ENCODE measurements around the gene LNPEP. TPM values are rescaled to one million over a fixed set of nuclear protein-coding genes. Genes with fewer than 3 reads are reported as not detected.

Gene LNPEP
- total RNA-seq, 1 experiment from 2014 or later = 6.4 TPM

GRCh38 chr5:97006454-97007060, 70.7 kb downstream of the LNPEP start:
- Mint-ChIP-seq H3K36me3 (no peaks in the 10 kb centered on the region), H3K27me3 (ENCODE audit: low read depth) (no peaks in the 10 kb centered on the region), H3K27ac (no peak overlapping the region), H3K4me1 (peaks cover 5% of the 10 kb centered on the region), H3K9me3 (no peaks in the 10 kb centered on the region), H3K4me3 (no peak overlapping the region)
- no peak for DNase-seq (ENCODE audit: low spot score)
- ATAC-seq = no peak
- ChIA-PET CTCF (interaction anchor here (2.1 kb wide), 1 partner anchor 9 kb away, joined by 7 read pairs; no protein-coding TSS in a partner anchor), POLR2A (no interaction called here)
- TF ChIP-seq USF1 (CRISPR knock-in tag; IDR thresholded peaks at IDR 0.05) (no peak), IRF2 (CRISPR knock-in tag; IDR thresholded peaks at IDR 0.05; ENCODE audit: borderline replicate concordance, low read depth) (no peak), ZNF416 (CRISPR knock-in tag; IDR thresholded peaks at IDR 0.05) (no peak), KAT7 (CRISPR knock-in tag; IDR thresholded peaks at IDR 0.05; ENCODE audit: borderline replicate concordance) (no peak), NR1H2 (CRISPR knock-in tag; IDR thresholded peaks at IDR 0.05) (no peak), NFYB (CRISPR knock-in tag; conservative IDR thresholded peaks at IDR 0.05; ENCODE audit: low read depth) (no peak)

DNA sequence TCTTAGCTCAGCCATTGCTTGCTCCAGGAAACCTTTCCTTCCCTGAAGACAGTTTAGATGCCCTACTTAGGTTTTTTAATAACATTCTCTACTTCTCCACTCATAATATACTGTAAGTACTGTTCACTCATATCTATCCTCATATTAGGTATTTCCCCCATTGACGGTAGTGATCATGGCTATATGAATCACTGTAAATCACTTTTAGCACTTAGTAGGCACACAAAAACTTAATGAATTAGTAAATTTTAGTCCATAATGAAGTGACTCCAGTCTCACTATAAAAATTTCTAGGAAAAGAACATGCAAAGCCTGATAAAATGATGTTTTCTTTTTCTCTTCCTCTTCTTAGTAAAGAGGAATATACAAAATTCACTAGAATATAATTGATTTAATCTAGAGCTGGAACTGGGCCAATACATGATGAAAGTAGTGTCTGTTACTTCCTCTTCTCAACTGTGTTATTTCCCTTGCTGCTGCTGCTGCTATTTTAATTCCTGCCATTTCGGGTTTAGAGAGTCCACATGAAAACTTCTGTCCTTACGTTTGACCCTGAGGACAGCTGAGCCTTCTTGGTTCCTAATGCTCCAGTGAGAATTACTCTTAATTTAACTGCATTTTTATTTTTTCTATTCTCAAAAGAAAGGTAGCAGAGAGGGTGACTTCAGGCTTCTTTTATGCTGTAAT, 73.5 kb downstream of the LNPEP start:
- Mint-ChIP-seq H3K36me3 (no peaks in the 10 kb centered on the region), H3K27ac (no peak overlapping the region), H3K9me3 (no peaks in the 10 kb centered on the region), H3K4me1 (peaks cover 9% of the 10 kb centered on the region), H3K27me3 (ENCODE audit: low read depth) (no peaks in the 10 kb centered on the region), H3K4me3 (no peak overlapping the region)
- DNase-seq (ENCODE audit: low spot score) (no peak), ATAC-seq (no peak)
- CTCF ChIA-PET = interaction anchor here (0.9 to 1.7 kb wide), 2 partner anchors 12 to 140 kb away, joined by 4 to 8 read pairs; no protein-coding TSS in a partner anchor
- TF ChIP-seq JAZF1 (CRISPR knock-in tag; IDR thresholded peaks at IDR 0.05) (no peak), ZNF138 (CRISPR knock-in tag; conservative IDR thresholded peaks at IDR 0.05) (no peak), EMX1 (CRISPR knock-in tag; IDR thresholded peaks at IDR 0.05) (no peak), CDX4 (CRISPR knock-in tag; IDR thresholded peaks at IDR 0.05; ENCODE audit: borderline replicate concordance) (no peak), SMAD4 (CRISPR knock-in tag; IDR thresholded peaks at IDR 0.05) (no peak), HMGA2 (CRISPR knock-in tag; IDR thresholded peaks at IDR 0.05) (no peak), ARID4B (CRISPR knock-in tag; IDR thresholded peaks at IDR 0.05; ENCODE audit: borderline replicate concordance) (no peak), E2F1 (CRISPR knock-in tag; IDR thresholded peaks at IDR 0.05) (no peak), CREM (CRISPR knock-in tag; IDR thresholded peaks at IDR 0.05) (no peak), GTF2I (CRISPR knock-in tag; conservative IDR thresholded peaks at IDR 0.05) (no peak), TCF7 (CRISPR knock-in tag; IDR thresholded peaks at IDR 0.05; ENCODE audit: low read depth) (no peak), FOXP1 (CRISPR knock-in tag; IDR thresholded peaks at IDR 0.05; ENCODE audit: borderline replicate concordance) (no peak)
- TF ChIP-seq, protein P1, sequence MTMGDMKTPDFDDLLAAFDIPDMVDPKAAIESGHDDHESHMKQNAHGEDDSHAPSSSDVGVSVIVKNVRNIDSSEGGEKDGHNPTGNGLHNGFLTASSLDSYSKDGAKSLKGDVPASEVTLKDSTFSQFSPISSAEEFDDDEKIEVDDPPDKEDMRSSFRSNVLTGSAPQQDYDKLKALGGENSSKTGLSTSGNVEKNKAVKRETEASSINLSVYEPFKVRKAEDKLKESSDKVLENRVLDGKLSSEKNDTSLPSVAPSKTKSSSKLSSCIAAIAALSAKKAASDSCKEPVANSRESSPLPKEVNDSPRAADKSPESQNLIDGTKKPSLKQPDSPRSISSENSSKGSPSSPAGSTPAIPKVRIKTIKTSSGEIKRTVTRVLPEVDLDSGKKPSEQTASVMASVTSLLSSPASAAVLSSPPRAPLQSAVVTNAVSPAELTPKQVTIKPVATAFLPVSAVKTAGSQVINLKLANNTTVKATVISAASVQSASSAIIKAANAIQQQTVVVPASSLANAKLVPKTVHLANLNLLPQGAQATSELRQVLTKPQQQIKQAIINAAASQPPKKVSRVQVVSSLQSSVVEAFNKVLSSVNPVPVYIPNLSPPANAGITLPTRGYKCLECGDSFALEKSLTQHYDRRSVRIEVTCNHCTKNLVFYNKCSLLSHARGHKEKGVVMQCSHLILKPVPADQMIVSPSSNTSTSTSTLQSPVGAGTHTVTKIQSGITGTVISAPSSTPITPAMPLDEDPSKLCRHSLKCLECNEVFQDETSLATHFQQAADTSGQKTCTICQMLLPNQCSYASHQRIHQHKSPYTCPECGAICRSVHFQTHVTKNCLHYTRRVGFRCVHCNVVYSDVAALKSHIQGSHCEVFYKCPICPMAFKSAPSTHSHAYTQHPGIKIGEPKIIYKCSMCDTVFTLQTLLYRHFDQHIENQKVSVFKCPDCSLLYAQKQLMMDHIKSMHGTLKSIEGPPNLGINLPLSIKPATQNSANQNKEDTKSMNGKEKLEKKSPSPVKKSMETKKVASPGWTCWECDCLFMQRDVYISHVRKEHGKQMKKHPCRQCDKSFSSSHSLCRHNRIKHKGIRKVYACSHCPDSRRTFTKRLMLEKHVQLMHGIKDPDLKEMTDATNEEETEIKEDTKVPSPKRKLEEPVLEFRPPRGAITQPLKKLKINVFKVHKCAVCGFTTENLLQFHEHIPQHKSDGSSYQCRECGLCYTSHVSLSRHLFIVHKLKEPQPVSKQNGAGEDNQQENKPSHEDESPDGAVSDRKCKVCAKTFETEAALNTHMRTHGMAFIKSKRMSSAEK (CRISPR knock-in tag; IDR thresholded peaks at IDR 0.05; ENCODE audit: borderline replicate concordance) = no peak
- POLR2A ChIA-PET = no interaction called here

Measured in WTC11 (cell line).